Caco-2 (cell line): Measurements from ENCODE around the gene LRRC74B. TPM values are rescaled to one million over a fixed set of nuclear protein-coding genes. Genes with fewer than 3 reads are reported as not detected.
"Not testable (repeated sequence)": the region's sequence is repeated elsewhere in the genome, so short reads cannot be mapped to it uniquely, and the experiment has no call there.

Experiments
- BruUV-seq: library from RNA; stranded (reverse); fragments of 400-500 nt; replicated peaks from 2 replicates; lab custom pipeline; 2021; lab: Mats Ljungman, UMichigan
- CTCF ChIA-PET: fragments of 300-600 bp; sonication (Branson Sonifier 250); formaldehyde crosslinking; loops from one replicate; lab custom pipeline; 2022; ENCODE audit warnings: antibody characterized with exemption; lab: Charles Lee
- POLR2A ChIA-PET: fragments of 300-600 bp; sonication (Branson Sonifier 250); formaldehyde crosslinking; loops from one replicate; lab custom pipeline; 2022; ENCODE audit warnings: antibody characterized with exemption; lab: Charles Lee
- DNase-seq, 2 experiments: peaks; one replicate each; pipeline versions ENCODE4 v3.0.0 to v3.0.0-alpha.2; 2020 to 2022
- H3K27me3 ChIP-seq: replicated peaks from 2 replicates; pipeline ENCODE4 v1.6.0; 2011; ENCODE audit warnings: low read length; ENCODE audit not compliant: control insufficient read depth, insufficient read depth
- H3K36me3 ChIP-seq: 2 replicates; pipeline ENCODE4 v1.5.1; 2011; ENCODE audit warnings: low read length; ENCODE audit not compliant: control insufficient read depth, insufficient read depth
- H3K4me1 ChIP-seq: fragments of 250-450 bp; sonication (Bioruptor Pico); 2 replicates; pipeline ENCODE4 v1.5.1; 2020; ENCODE audit warnings: mild to moderate bottlenecking
- H3K4me3 ChIP-seq: 2 replicates; pipeline ENCODE4 v1.5.1; 2011; ENCODE audit warnings: low read depth, mild to moderate bottlenecking, control low read depth, low read length
- H3K9me3 ChIP-seq: fragments of 250-450 bp; sonication (Bioruptor Pico); 2 replicates; pipeline ENCODE4 v1.5.1; 2020; ENCODE audit warnings: mild to moderate bottlenecking, moderate library complexity
- H3K27ac Mint-ChIP-seq: one replicate; pipeline ENCODE4 v1.8.0; 2022; ENCODE audit warnings: mixed read lengths; ENCODE audit not compliant: unreplicated experiment
- H3K27me3 Mint-ChIP-seq: one replicate; pipeline ENCODE4 v1.8.0; 2022; ENCODE audit warnings: mixed read lengths; ENCODE audit not compliant: insufficient read depth, unreplicated experiment
- H3K36me3 Mint-ChIP-seq: one replicate; pipeline ENCODE4 v1.8.0; 2022; ENCODE audit warnings: mild to moderate bottlenecking, mixed read lengths; ENCODE audit not compliant: insufficient read depth, unreplicated experiment
- H3K4me1 Mint-ChIP-seq: one replicate; pipeline ENCODE4 v1.8.0; 2022; ENCODE audit warnings: low read depth, mixed read lengths; ENCODE audit not compliant: unreplicated experiment
- H3K4me3 Mint-ChIP-seq: one replicate; pipeline ENCODE4 v1.8.0; 2022; ENCODE audit warnings: mild to moderate bottlenecking, moderate library complexity, mixed read lengths; ENCODE audit not compliant: unreplicated experiment
- H3K9me3 Mint-ChIP-seq: one replicate; pipeline ENCODE4 v1.8.0; 2022; ENCODE audit warnings: mixed read lengths; ENCODE audit not compliant: unreplicated experiment
- intact Hi-C: fragments of 100-400 bp; cut with micrococcal nuclease; formaldehyde crosslinking; loops from one replicate; pipeline ENCODE4 v1.10.0; 2022; ENCODE audit not compliant: unreplicated experiment
- total RNA-seq: library from RNA; stranded (reverse); gene quantifications from 2 replicates; pipeline ENCODE4 v1.2.3, GENCODE V29; 2022
- TF ChIP-seq, protein P1 (sequence below), 2 experiments: fragments of 200-600 bp in 1 of 2; IDR thresholded peaks; 1 replicate in 1 of 2; 2 replicates in 1 of 2; pipeline versions ENCODE4 v1.5.1 to v1.8.0; 2011 to 2022; ENCODE audit warnings: antibody characterized with exemption in 1 of 2, control low read depth in 1 of 2, inconsistent platforms in 1 of 2, low read depth in 1 of 2, low read length in 1 of 2, mild to moderate bottlenecking in 1 of 2, moderate library complexity in 1 of 2; ENCODE audit not compliant: insufficient read depth in 1 of 2, severe bottlenecking in 1 of 2, unreplicated experiment in 1 of 2

The LRRC74B gene
- total RNA-seq, 1 experiment from 2014 or later, result not detected

DNA sequence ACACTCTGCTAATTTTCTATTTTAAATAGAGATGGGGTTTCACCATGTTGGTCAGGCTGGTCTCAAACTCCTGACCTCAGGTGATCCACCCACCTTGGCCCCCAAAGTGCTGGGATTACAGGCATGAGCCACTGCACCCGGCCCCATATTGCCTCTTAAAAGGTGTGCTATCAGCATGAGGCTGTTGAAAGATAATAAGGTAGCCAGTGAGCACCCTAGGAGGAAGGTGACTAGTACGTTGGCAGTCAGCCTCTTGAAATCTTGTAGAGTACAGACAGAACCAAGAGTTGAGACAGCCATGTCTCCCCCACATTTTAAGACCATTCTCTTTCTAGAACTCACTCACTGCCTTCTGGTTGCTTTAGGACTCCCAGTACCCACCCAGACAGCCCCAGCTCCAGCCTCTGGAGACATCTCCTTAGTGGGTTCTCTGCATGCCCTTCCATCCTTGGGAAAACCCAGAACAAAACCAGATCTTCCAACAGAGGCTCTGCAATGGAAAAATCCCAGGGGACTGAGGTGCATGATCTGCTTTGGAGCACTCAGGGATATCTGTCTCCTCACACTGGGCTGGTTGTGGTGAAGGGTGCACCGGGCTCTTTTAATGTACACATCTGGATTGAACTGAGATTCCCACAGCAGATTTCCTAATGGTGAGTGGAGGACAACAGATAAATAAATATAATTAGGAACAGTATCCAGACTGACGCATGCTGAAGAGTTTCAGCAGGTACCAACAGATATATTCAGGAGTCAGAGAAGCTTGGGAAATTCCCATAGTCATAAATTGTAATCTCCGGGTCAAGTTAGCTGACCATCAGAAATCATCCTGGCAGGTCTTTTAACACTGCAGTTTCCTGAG, 49.4 kb downstream of the LRRC74B start:
- Mint-ChIP-seq H3K9me3 (no peaks in the 10 kb centered on the region), H3K27me3 (peaks cover under 1% of the 10 kb centered on the region), H3K4me1 (peaks cover 14% of the 10 kb centered on the region), H3K36me3 (no peaks in the 10 kb centered on the region), H3K27ac (no peak overlapping the region), H3K4me3 (no peak overlapping the region)
- Histone ChIP-seq H3K9me3 (no peaks in the 10 kb centered on the region), H3K4me3 (no peak overlapping the region), H3K36me3 (no peaks in the 10 kb centered on the region), H3K27me3 (no peaks in the 10 kb centered on the region), H3K4me1 (peaks cover 6% of the 10 kb centered on the region)
- POLR2A ChIA-PET, result no interaction called here
- intact Hi-C loops, result no loop called here
- CTCF ChIA-PET, result no interaction called here
- no TSS peak for BruUV-seq
- TF ChIP-seq, protein P1, sequence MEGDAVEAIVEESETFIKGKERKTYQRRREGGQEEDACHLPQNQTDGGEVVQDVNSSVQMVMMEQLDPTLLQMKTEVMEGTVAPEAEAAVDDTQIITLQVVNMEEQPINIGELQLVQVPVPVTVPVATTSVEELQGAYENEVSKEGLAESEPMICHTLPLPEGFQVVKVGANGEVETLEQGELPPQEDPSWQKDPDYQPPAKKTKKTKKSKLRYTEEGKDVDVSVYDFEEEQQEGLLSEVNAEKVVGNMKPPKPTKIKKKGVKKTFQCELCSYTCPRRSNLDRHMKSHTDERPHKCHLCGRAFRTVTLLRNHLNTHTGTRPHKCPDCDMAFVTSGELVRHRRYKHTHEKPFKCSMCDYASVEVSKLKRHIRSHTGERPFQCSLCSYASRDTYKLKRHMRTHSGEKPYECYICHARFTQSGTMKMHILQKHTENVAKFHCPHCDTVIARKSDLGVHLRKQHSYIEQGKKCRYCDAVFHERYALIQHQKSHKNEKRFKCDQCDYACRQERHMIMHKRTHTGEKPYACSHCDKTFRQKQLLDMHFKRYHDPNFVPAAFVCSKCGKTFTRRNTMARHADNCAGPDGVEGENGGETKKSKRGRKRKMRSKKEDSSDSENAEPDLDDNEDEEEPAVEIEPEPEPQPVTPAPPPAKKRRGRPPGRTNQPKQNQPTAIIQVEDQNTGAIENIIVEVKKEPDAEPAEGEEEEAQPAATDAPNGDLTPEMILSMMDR (IDR thresholded peaks at IDR 0.05; ENCODE audit: insufficient read depth in 1 of 2, low read depth in 1 of 2, low read length in 1 of 2, severe bottlenecking in 1 of 2, unreplicated experiment in 1 of 2), result no peak
- no peak for DNase-seq

DNA sequence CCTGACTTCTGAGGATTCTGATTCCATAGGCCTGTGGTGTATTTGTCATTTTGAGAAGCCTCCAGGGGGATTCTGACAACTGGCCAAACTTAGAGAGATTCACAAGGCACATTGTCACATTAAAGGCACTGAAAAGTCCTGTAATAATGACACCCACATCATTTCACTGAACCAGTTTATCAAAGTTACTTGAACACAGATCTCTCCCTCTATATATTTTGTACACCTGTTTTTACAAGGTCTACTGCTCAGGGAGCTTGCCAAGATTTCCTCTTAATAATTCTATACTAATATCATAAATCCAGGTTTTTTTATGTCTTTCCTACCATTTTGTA, 50.0 kb downstream of the LRRC74B start:
- BruUV-seq, result no TSS peak
- TF ChIP-seq, protein P1 (IDR thresholded peaks at IDR 0.05; ENCODE audit: insufficient read depth in 1 of 2, low read depth in 1 of 2, low read length in 1 of 2, severe bottlenecking in 1 of 2, unreplicated experiment in 1 of 2), result no peak
- intact Hi-C loops, result no loop called here
- Mint-ChIP-seq H3K27me3 (no peaks in the 10 kb centered on the region), H3K27ac (no peak overlapping the region), H3K4me1 (peaks cover 20% of the 10 kb centered on the region), H3K4me3 (no peak overlapping the region), H3K9me3 (no peaks in the 10 kb centered on the region), H3K36me3 (no peaks in the 10 kb centered on the region)
- DNase-seq, result no peak
- no peaks in the 10 kb centered on the region for H3K36me3 ChIP-seq
- H3K9me3 ChIP-seq, result no peaks in the 10 kb centered on the region
- H3K27me3 ChIP-seq, result no peaks in the 10 kb centered on the region
- POLR2A ChIA-PET, result no interaction called here
- H3K4me1 ChIP-seq, result peaks cover 12% of the 10 kb centered on the region
- CTCF ChIA-PET, result no interaction called here
- H3K4me3 ChIP-seq, result no peak overlapping the region

DNA sequence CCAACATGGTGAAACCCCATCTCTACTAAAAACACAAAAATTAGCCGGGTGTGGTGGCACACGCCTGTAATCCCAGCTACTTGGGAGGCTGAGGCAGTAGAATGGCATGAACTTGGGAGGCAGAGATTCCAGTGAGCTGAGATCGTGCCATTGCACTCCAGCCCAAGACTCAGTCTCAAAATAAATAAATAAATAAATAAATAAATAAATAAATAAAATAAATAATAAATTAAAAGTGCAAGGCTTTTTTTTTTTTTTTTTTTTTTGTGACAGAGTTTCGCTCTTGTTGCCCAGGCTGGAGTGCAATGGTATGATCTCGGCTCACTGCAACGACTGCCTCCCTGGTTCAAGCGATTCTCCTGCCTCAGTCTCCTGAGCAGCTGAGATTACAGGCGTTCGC, 51.1 kb downstream of the LRRC74B start:
- peaks cover 17% of the 10 kb centered on the region for H3K4me1 ChIP-seq
- H3K27me3 ChIP-seq, H3K27me3 Mint-ChIP-seq, BruUV-seq, H3K27ac Mint-ChIP-seq, H3K36me3 ChIP-seq, POLR2A ChIA-PET, H3K9me3 Mint-ChIP-seq, intact Hi-C loops, CTCF ChIA-PET, H3K9me3 ChIP-seq, DNase-seq, H3K4me3 ChIP-seq, H3K36me3 Mint-ChIP-seq, H3K4me3 Mint-ChIP-seq: not testable (repeated sequence)
- peaks cover 28% of the 10 kb centered on the region for H3K4me1 Mint-ChIP-seq
